ENCODE results near the gene INPP4B.

DNA sequence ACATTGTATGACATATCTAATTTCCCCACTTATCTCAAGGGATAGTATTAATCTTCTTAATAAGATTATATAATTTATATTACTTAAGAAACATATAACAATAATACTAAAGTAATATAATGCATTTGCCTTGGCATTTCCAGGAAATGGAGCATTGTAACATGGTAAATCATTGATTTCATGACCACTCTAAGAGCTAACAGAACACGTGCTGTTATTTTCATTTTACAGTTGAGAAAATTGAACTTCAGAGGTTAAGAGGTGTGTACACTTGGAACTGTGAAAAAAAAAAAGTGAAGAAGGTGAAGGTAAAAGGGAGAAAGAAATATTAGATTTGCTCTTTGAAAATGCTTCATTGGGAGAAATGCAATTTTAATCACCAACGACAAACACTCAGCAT, 687.1 kb downstream of the INPP4B start:
- TF ChIP-seq, protein P1, sequence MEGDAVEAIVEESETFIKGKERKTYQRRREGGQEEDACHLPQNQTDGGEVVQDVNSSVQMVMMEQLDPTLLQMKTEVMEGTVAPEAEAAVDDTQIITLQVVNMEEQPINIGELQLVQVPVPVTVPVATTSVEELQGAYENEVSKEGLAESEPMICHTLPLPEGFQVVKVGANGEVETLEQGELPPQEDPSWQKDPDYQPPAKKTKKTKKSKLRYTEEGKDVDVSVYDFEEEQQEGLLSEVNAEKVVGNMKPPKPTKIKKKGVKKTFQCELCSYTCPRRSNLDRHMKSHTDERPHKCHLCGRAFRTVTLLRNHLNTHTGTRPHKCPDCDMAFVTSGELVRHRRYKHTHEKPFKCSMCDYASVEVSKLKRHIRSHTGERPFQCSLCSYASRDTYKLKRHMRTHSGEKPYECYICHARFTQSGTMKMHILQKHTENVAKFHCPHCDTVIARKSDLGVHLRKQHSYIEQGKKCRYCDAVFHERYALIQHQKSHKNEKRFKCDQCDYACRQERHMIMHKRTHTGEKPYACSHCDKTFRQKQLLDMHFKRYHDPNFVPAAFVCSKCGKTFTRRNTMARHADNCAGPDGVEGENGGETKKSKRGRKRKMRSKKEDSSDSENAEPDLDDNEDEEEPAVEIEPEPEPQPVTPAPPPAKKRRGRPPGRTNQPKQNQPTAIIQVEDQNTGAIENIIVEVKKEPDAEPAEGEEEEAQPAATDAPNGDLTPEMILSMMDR (IDR thresholded peaks at IDR 0.05) = no peak
- TF ChIP-seq POLR2A (IDR thresholded peaks at IDR 0.05) = no peak

All from body of pancreas (tissue), 4 donors.